ENCODE data around the gene WRAP73. TPM values are rescaled to one million over a fixed set of nuclear protein-coding genes. Genes with fewer than 3 reads are reported as not detected.

The WRAP73 gene
- total and polyA plus RNA-seq, 2 experiments from 2014 or later: 14.7 to 28.8 TPM

- no peak for TF ChIP-seq EZH2 (IDR thresholded peaks at IDR 0.05; ENCODE audit: borderline replicate concordance)
- Histone ChIP-seq H4K20me1 (ENCODE audit: insufficient read depth, poor library complexity, severe bottlenecking) (no peaks in the 10 kb centered on the region), H3K36me3 (replicated peaks; ENCODE audit: insufficient read depth, low read depth) (no peaks in the 10 kb centered on the region), H2AFZ (no peak overlapping the region), H3K27me3 (no peaks in the 10 kb centered on the region), H3K79me2 (no peaks in the 10 kb centered on the region), H3K4me3 (no peak overlapping the region), H3K4me2 (no peak overlapping the region), H3K9me2 (replicated peaks; ENCODE audit: insufficient read depth) (no peaks in the 10 kb centered on the region), H3K9me3 (ENCODE audit: low read depth) (no peaks in the 10 kb centered on the region), H3K4me1 (ENCODE audit: insufficient read depth) (peaks cover 15% of the 10 kb centered on the region), H3K27ac (no peak overlapping the region)
- WGBS (ENCODE audit: low lambda C conversion rate, missing lambda C conversion rate): 84% methylated on average over 16 of the region's 16 CpGs
- no peak for DNase-seq (ENCODE audit: low spot score)
These were observed 50.6 kb downstream of the WRAP73 start for GRCh38 chr1:3599286-3599811.

- H3K27me3 ChIP-seq: no peaks in the 10 kb centered on the region
- no peaks in the 10 kb centered on the region for H3K9me2 ChIP-seq (replicated peaks; ENCODE audit: insufficient read depth)
- H3K4me3 ChIP-seq: no peak overlapping the region
- no peaks in the 10 kb centered on the region for H3K9me3 ChIP-seq (ENCODE audit: low read depth)
- H2AFZ ChIP-seq: no peak overlapping the region
- peaks cover 15% of the 10 kb centered on the region for H3K4me1 ChIP-seq (ENCODE audit: insufficient read depth)
- H3K4me2 ChIP-seq: peak overlapping the region; percentile 44
- TF ChIP-seq, protein P1, sequence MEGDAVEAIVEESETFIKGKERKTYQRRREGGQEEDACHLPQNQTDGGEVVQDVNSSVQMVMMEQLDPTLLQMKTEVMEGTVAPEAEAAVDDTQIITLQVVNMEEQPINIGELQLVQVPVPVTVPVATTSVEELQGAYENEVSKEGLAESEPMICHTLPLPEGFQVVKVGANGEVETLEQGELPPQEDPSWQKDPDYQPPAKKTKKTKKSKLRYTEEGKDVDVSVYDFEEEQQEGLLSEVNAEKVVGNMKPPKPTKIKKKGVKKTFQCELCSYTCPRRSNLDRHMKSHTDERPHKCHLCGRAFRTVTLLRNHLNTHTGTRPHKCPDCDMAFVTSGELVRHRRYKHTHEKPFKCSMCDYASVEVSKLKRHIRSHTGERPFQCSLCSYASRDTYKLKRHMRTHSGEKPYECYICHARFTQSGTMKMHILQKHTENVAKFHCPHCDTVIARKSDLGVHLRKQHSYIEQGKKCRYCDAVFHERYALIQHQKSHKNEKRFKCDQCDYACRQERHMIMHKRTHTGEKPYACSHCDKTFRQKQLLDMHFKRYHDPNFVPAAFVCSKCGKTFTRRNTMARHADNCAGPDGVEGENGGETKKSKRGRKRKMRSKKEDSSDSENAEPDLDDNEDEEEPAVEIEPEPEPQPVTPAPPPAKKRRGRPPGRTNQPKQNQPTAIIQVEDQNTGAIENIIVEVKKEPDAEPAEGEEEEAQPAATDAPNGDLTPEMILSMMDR (IDR thresholded peaks at IDR 0.05; ENCODE audit: poor library complexity): no peak
- TF ChIP-seq EZH2phosphoT487 (IDR thresholded peaks at IDR 0.05; ENCODE audit: low read depth, severe bottlenecking, unreplicated experiment): no peak
- no peak for TF ChIP-seq EZH2 (IDR thresholded peaks at IDR 0.05; ENCODE audit: borderline replicate concordance)
- 58% methylated on average over 26 of the region's 30 CpGs for WGBS (ENCODE audit: low lambda C conversion rate, missing lambda C conversion rate)
- H3K27ac ChIP-seq: peak overlapping the region; percentile 31
- H4K20me1 ChIP-seq (ENCODE audit: insufficient read depth, poor library complexity, severe bottlenecking): no peaks in the 10 kb centered on the region
- DNase-seq (ENCODE audit: low spot score): peak; percentile 32
- H3K36me3 ChIP-seq (replicated peaks; ENCODE audit: insufficient read depth, low read depth): no peaks in the 10 kb centered on the region
- H3K79me2 ChIP-seq: no peaks in the 10 kb centered on the region
These were observed 51.2 kb downstream of the WRAP73 start for GRCh38 chr1:3598522-3599285.

- Histone ChIP-seq H3K27ac (peak overlapping the region; percentile 31), H3K4me3 (no peak overlapping the region), H3K9me3 (ENCODE audit: low read depth) (no peaks in the 10 kb centered on the region), H3K79me2 (no peaks in the 10 kb centered on the region), H3K4me1 (ENCODE audit: insufficient read depth) (peaks cover 15% of the 10 kb centered on the region), H4K20me1 (ENCODE audit: insufficient read depth, poor library complexity, severe bottlenecking) (no peaks in the 10 kb centered on the region), H2AFZ (no peak overlapping the region), H3K36me3 (replicated peaks; ENCODE audit: insufficient read depth, low read depth) (no peaks in the 10 kb centered on the region), H3K27me3 (no peaks in the 10 kb centered on the region), H3K9me2 (replicated peaks; ENCODE audit: insufficient read depth) (no peaks in the 10 kb centered on the region), H3K4me2 (peak overlapping the region; percentile 44)
- peak; percentile 30 for DNase-seq (ENCODE audit: low spot score)
- WGBS (ENCODE audit: low lambda C conversion rate, missing lambda C conversion rate): 53% methylated on average over 25 of the region's 26 CpGs
- no peak for TF ChIP-seq EZH2phosphoT487 (IDR thresholded peaks at IDR 0.05; ENCODE audit: low read depth, severe bottlenecking, unreplicated experiment)
- TF ChIP-seq EZH2 (IDR thresholded peaks at IDR 0.05; ENCODE audit: borderline replicate concordance): no peak
- TF ChIP-seq, protein P1 (IDR thresholded peaks at IDR 0.05; ENCODE audit: poor library complexity): no peak
These were observed 51.8 kb downstream of the WRAP73 start for GRCh38 chr1:3598051-3598491.

GRCh38 chr1:3597599-3597964 is 52.3 kb downstream of the WRAP73 start:
- Histone ChIP-seq H3K4me3 (no peak overlapping the region), H3K9me3 (ENCODE audit: low read depth) (no peaks in the 10 kb centered on the region), H3K27ac (no peak overlapping the region), H2AFZ (no peak overlapping the region), H3K4me2 (no peak overlapping the region), H3K36me3 (replicated peaks; ENCODE audit: insufficient read depth, low read depth) (no peaks in the 10 kb centered on the region), H3K79me2 (no peaks in the 10 kb centered on the region), H3K9me2 (replicated peaks; ENCODE audit: insufficient read depth) (no peaks in the 10 kb centered on the region), H3K4me1 (ENCODE audit: insufficient read depth) (peaks cover 15% of the 10 kb centered on the region), H3K27me3 (no peaks in the 10 kb centered on the region), H4K20me1 (ENCODE audit: insufficient read depth, poor library complexity, severe bottlenecking) (no peaks in the 10 kb centered on the region)
- TF ChIP-seq EZH2phosphoT487 (IDR thresholded peaks at IDR 0.05; ENCODE audit: low read depth, severe bottlenecking, unreplicated experiment) (no peak), EZH2 (IDR thresholded peaks at IDR 0.05; ENCODE audit: borderline replicate concordance) (no peak)
- DNase-seq (ENCODE audit: low spot score): no peak
- WGBS (ENCODE audit: low lambda C conversion rate, missing lambda C conversion rate): 68% methylated on average over 11 of the region's 11 CpGs
